Naive thymus-derived CD4-positive, alpha-beta T cell (primary cell): ENCODE data around the gene EDN2. TPM values are rescaled to one million over a fixed set of nuclear protein-coding genes. Genes with fewer than 3 reads are reported as not detected.

Experiments used
- ATAC-seq: fragments of 150-1000 bp; cut with Tn5 transposase; 2 replicates; pipeline ENCODE4 v1.10.0; 2021; ENCODE audit warnings: mild to moderate bottlenecking, moderate library complexity
- CTCF ChIA-PET: fragments of 350-600 bp; sonication (Branson Sonifier 250); formaldehyde crosslinking; loops from one replicate; lab custom pipeline; 2021; ENCODE audit warnings: antibody characterized with exemption; lab: Charles Lee
- POLR2A ChIA-PET: fragments of 350-600 bp; sonication (Branson Sonifier 250); formaldehyde crosslinking; loops from one replicate; lab custom pipeline; 2021; ENCODE audit warnings: antibody characterized with exemption, inconsistent platforms; lab: Charles Lee
- DNase-seq, 9 donors: peaks; one replicate each; pipeline versions ENCODE4 v3.0.0 to v3.0.0-alpha.2; 2020 to 2022; ENCODE audit warnings: mixed read lengths in 1 of 9
- H3K27ac ChIP-seq: one replicate; pipeline ENCODE4 v1.7.0; 2013; ENCODE audit warnings: mild to moderate bottlenecking, low read depth, low read length, moderate library complexity
- H3K27me3 ChIP-seq, 2 donors: one replicate each; pipeline ENCODE4 v1.7.0; 2013; ENCODE audit warnings: low read length in 2 of 2, mild to moderate bottlenecking in 2 of 2, moderate library complexity in 2 of 2; ENCODE audit not compliant: control insufficient read depth in 2 of 2, insufficient read depth in 2 of 2
- H3K36me3 ChIP-seq, 3 experiments: 1 replicate in 2 of 3; 2 replicates in 1 of 3; pipeline ENCODE4 v1.7.0; 2013; ENCODE audit warnings: low read length in 3 of 3, mild to moderate bottlenecking in 3 of 3, moderate library complexity in 1 of 3; ENCODE audit not compliant: insufficient read depth in 3 of 3, control insufficient read depth in 2 of 3
- H3K4me1 ChIP-seq, 2 donors: one replicate each; pipeline ENCODE4 v1.7.0; 2013; ENCODE audit warnings: low read length in 2 of 2, mild to moderate bottlenecking in 2 of 2, moderate library complexity in 1 of 2; ENCODE audit not compliant: control insufficient read depth in 2 of 2, insufficient read depth in 2 of 2
- H3K4me3 ChIP-seq: 2 replicates; pipeline ENCODE4 v1.7.0; 2013; ENCODE audit warnings: mild to moderate bottlenecking, low read length
- H3K9me3 ChIP-seq, 3 experiments: 1 replicate in 2 of 3; 2 replicates in 1 of 3; pipeline ENCODE4 v1.7.0; 2013; ENCODE audit warnings: low read length in 3 of 3; ENCODE audit not compliant: control insufficient read depth in 2 of 3
- H3K27ac Mint-ChIP-seq, 9 donors: one replicate each; pipeline ENCODE4 v1.8.0; 2020 to 2022; ENCODE audit warnings: mixed read lengths in 9 of 9, mild to moderate bottlenecking in 8 of 9, moderate library complexity in 5 of 9, inconsistent platforms in 2 of 9
- H3K27me3 Mint-ChIP-seq, 5 donors: one replicate each; pipeline ENCODE4 v1.8.0; 2021 to 2022; ENCODE audit warnings: mixed read lengths in 5 of 5, mild to moderate bottlenecking in 1 of 5
- H3K36me3 Mint-ChIP-seq, 5 donors: one replicate each; pipeline ENCODE4 v1.8.0; 2020 to 2022; ENCODE audit warnings: mixed read lengths in 5 of 5, mild to moderate bottlenecking in 3 of 5, inconsistent platforms in 1 of 5
- H3K4me1 Mint-ChIP-seq, 7 donors: one replicate each; pipeline ENCODE4 v1.8.0; 2020 to 2022; ENCODE audit warnings: mixed read lengths in 7 of 7, mild to moderate bottlenecking in 3 of 7, inconsistent platforms in 1 of 7
- H3K4me3 Mint-ChIP-seq, 10 donors: one replicate each; pipeline ENCODE4 v1.8.0; 2020 to 2022; ENCODE audit warnings: mild to moderate bottlenecking in 10 of 10, mixed read lengths in 10 of 10, moderate library complexity in 6 of 10, inconsistent platforms in 2 of 10
- H3K9me3 Mint-ChIP-seq, 11 donors: one replicate each; pipeline ENCODE4 v1.8.0; 2020 to 2022; ENCODE audit warnings: mixed read lengths in 11 of 11, mild to moderate bottlenecking in 4 of 11, inconsistent platforms in 1 of 11, moderate library complexity in 1 of 11
- intact Hi-C, 2 donors: fragments of 100-400 bp; cut with micrococcal nuclease; formaldehyde crosslinking; loops; one replicate each; pipeline ENCODE4 v1.15.1; 2023
- polyA plus RNA-seq, 2 donors: library from polyadenylated mRNA; unstranded; fragments of 300-500 nt; fragmentation: Illumina TruSeq; gene quantifications; one replicate each; pipeline ENCODE4 v1.2.3, GENCODE V29; 2021
- total RNA-seq, 6 experiments: library from RNA in 5 of 6; stranded (reverse) in 5 of 6; gene quantifications; 1 replicate in 5 of 6; 2 replicates in 1 of 6; pipeline ENCODE4 v1.2.3 and lab custom pipeline; 2021 to 2026

Gene EDN2
- total and polyA plus RNA-seq, 7 experiments from 2014 or later, result not detected

- peaks cover 0 to 7% (median under 1%) of the 10 kb centered on the region in 5 donors for H3K36me3 Mint-ChIP-seq
- CTCF ChIA-PET, result no interaction called here
- H3K27me3 ChIP-seq, result no peaks in the 10 kb centered on the region
- H3K36me3 ChIP-seq, result no peaks in the 10 kb centered on the region
- no peak overlapping the region for H3K27ac ChIP-seq
- no peak overlapping the region for H3K4me3 ChIP-seq
- no peaks in the 10 kb centered on the region for H3K27me3 Mint-ChIP-seq
- H3K4me1 Mint-ChIP-seq, result peaks cover 0 to 13% (median 7%) of the 10 kb centered on the region in 7 donors
- peak overlapping the region in 5 of 10 donors; percentile 42 to 76 (median 58) for H3K4me3 Mint-ChIP-seq
- H3K4me1 ChIP-seq, result no peaks in the 10 kb centered on the region
- POLR2A ChIA-PET, result no interaction called here
- no peaks in the 10 kb centered on the region for H3K9me3 ChIP-seq
- no peaks in the 10 kb centered on the region for H3K9me3 Mint-ChIP-seq
- DNase-seq (no peak), ATAC-seq (no peak)
- no peak overlapping the region for H3K27ac Mint-ChIP-seq
- intact Hi-C loops, result loop anchor here in 1 of 2 donors (10.0 kb wide), 1 partner anchor 348 kb away; no protein-coding TSS in a partner anchor
Measured at GRCh38 chr1:41517062-41517438, 32.6 kb upstream of the EDN2 start.

GRCh38 chr1:41516168-41517061, 31.9 kb upstream of the EDN2 start:
- Histone ChIP-seq H3K27me3 (no peaks in the 10 kb centered on the region), H3K36me3 (no peaks in the 10 kb centered on the region), H3K27ac (no peak overlapping the region), H3K4me3 (no peak overlapping the region), H3K4me1 (no peaks in the 10 kb centered on the region), H3K9me3 (no peaks in the 10 kb centered on the region)
- ChIA-PET POLR2A (no interaction called here), CTCF (no interaction called here)
- Mint-ChIP-seq H3K4me1 (peaks cover 0 to 13% (median 7%) of the 10 kb centered on the region in 7 donors), H3K4me3 (peak overlapping the region in 7 of 10 donors; percentile 47 to 76 (median 58)), H3K27ac (no peak overlapping the region), H3K27me3 (no peaks in the 10 kb centered on the region), H3K9me3 (no peaks in the 10 kb centered on the region), H3K36me3 (peaks cover 0 to 9% (median 0%) of the 10 kb centered on the region in 5 donors)
- peak; percentile 94 for ATAC-seq
- DNase-seq, result peak in 8 of 9 donors; percentile 6 to 76 (median 42)
- intact Hi-C loops, result loop anchor here in 1 of 2 donors (1.0 to 10.0 kb wide), 2 partner anchors 348 to 657 kb away; no protein-coding TSS in a partner anchor

- H3K27ac Mint-ChIP-seq, result no peak overlapping the region
- H3K4me3 Mint-ChIP-seq, result peak overlapping the region in 2 of 10 donors; percentile 33 to 76
- peaks cover 0 to 4% (median 0%) of the 10 kb centered on the region in 3 experiments for H3K36me3 ChIP-seq
- no peak overlapping the region for H3K4me3 ChIP-seq
- H3K4me1 ChIP-seq, result no peaks in the 10 kb centered on the region
- H3K27me3 Mint-ChIP-seq, result no peaks in the 10 kb centered on the region
- H3K9me3 Mint-ChIP-seq, result no peaks in the 10 kb centered on the region
- intact Hi-C loops, result loop anchor here in 1 of 2 donors (1.0 to 10.0 kb wide), 2 partner anchors 349 to 658 kb away; no protein-coding TSS in a partner anchor
- no peak for ATAC-seq
- ChIA-PET POLR2A (no interaction called here), CTCF (no interaction called here)
- DNase-seq, result no peak
- H3K4me1 Mint-ChIP-seq, result peaks cover 0 to 13% (median 7%) of the 10 kb centered on the region in 7 donors
- no peaks in the 10 kb centered on the region for H3K9me3 ChIP-seq
- H3K27me3 ChIP-seq, result no peaks in the 10 kb centered on the region
- peaks cover 0 to 9% (median 0%) of the 10 kb centered on the region in 5 donors for H3K36me3 Mint-ChIP-seq
- H3K27ac ChIP-seq, result no peak overlapping the region
Measured at GRCh38 chr1:41515778-41516167, 31.3 kb upstream of the EDN2 start.

- ATAC-seq, result no peak
- Histone ChIP-seq H3K4me1 (no peaks in the 10 kb centered on the region), H3K27me3 (no peaks in the 10 kb centered on the region), H3K9me3 (no peaks in the 10 kb centered on the region), H3K36me3 (peaks cover 0 to 4% (median 0%) of the 10 kb centered on the region in 3 experiments), H3K27ac (no peak overlapping the region), H3K4me3 (no peak overlapping the region)
- Mint-ChIP-seq H3K9me3 (no peaks in the 10 kb centered on the region), H3K4me1 (peaks cover 0 to 13% (median 7%) of the 10 kb centered on the region in 7 donors), H3K36me3 (peaks cover under 1 to 10% (median 1%) of the 10 kb centered on the region in 5 donors), H3K27ac (no peak overlapping the region), H3K4me3 (peak overlapping the region in 1 of 10 donors; percentile 7), H3K27me3 (no peaks in the 10 kb centered on the region)
- intact Hi-C loops, result loop anchor here in 1 of 2 donors (10.0 kb wide), 1 partner anchor 350 kb away; no protein-coding TSS in a partner anchor
- no peak for DNase-seq
- ChIA-PET CTCF (interaction anchor here (0.6 kb wide), 1 partner anchor 533 kb away, joined by 3 read pairs; no protein-coding TSS in a partner anchor), POLR2A (no interaction called here)
Measured at GRCh38 chr1:41515131-41515678, 30.7 kb upstream of the EDN2 start.

DNA sequence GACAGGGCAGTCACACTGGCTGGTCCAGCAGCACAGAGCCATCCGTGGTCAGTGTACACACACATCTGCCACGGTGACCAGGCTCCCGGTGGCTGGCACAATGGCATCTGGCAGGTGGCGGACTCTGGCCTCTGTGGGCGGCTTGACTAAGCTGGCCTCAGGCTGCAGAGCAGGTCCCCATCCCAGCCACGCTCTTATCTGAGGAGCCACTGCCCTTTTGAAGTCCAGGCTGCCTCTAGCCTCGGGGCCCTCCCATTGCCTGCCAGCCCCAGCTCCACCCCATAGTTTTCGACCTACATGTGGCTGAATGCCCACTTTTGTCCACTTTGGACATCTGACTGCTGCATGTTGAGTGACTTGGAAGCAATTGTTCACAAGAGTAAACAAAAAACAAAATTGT, 29.9 kb upstream of the EDN2 start:
- CTCF ChIA-PET, result no interaction called here
- Histone ChIP-seq H3K4me3 (no peak overlapping the region), H3K27me3 (no peaks in the 10 kb centered on the region), H3K27ac (no peak overlapping the region), H3K9me3 (no peaks in the 10 kb centered on the region), H3K36me3 (peaks cover 0 to 4% (median 0%) of the 10 kb centered on the region in 3 experiments), H3K4me1 (no peaks in the 10 kb centered on the region)
- Mint-ChIP-seq H3K27me3 (no peaks in the 10 kb centered on the region), H3K4me3 (no peak overlapping the region), H3K4me1 (peaks cover 0 to 11% (median 7%) of the 10 kb centered on the region in 7 donors), H3K36me3 (peaks cover 3 to 9% (median 4%) of the 10 kb centered on the region in 5 donors), H3K27ac (no peak overlapping the region), H3K9me3 (no peaks in the 10 kb centered on the region)
- POLR2A ChIA-PET, result no interaction called here
- ATAC-seq (no peak), DNase-seq (no peak)
- intact Hi-C loops, result loop anchor here in 1 of 2 donors (10.0 kb wide), 1 partner anchor 350 kb away; no protein-coding TSS in a partner anchor

DNA sequence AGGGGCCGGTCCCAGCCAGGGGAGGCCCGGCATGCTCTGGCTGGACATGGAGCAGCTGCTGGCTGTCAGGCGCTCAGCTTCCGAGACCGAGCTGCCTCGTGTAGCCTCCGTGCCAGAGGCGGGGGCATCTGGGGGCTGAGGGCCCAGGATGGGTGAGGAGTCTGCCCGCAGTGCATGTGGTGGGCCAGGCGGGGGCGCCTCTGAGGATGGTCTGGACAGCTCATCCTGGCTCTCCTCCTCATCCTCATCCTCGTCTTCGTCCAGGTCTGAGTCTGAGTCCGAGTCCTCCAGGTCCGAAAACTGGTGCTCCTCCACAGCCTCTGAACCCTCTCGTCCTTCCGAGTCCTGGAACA, 28.9 kb upstream of the EDN2 start:
- Mint-ChIP-seq H3K9me3 (no peaks in the 10 kb centered on the region), H3K27me3 (no peaks in the 10 kb centered on the region), H3K27ac (no peak overlapping the region), H3K36me3 (peaks cover 3 to 8% (median 4%) of the 10 kb centered on the region in 5 donors), H3K4me1 (peaks cover 0 to 11% (median 7%) of the 10 kb centered on the region in 7 donors), H3K4me3 (no peak overlapping the region)
- POLR2A ChIA-PET, result no interaction called here
- CTCF ChIA-PET, result no interaction called here
- peaks cover 0 to 4% (median 0%) of the 10 kb centered on the region in 3 experiments for H3K36me3 ChIP-seq
- H3K9me3 ChIP-seq, result no peaks in the 10 kb centered on the region
- H3K27me3 ChIP-seq, result no peaks in the 10 kb centered on the region
- no peak overlapping the region for H3K4me3 ChIP-seq
- H3K27ac ChIP-seq, result no peak overlapping the region
- DNase-seq (peak in 1 of 9 donors; percentile 43), ATAC-seq (no peak)
- H3K4me1 ChIP-seq, result no peaks in the 10 kb centered on the region
- intact Hi-C loops, result loop anchor here in 1 of 2 donors (10.0 kb wide), 1 partner anchor 351 kb away; no protein-coding TSS in a partner anchor
